GM04503 (cell line): ENCODE results near the gene FHIT.
"Not testable (repeated sequence)": the region's sequence is repeated elsewhere in the genome, so short reads cannot be mapped to it uniquely, and the experiment has no call there.

Source experiments
- DNase-seq: peaks from one replicate; pipeline ENCODE4 v3.0.0-alpha.2; 2012; ENCODE audit warnings: low read depth

The FHIT gene

DNA sequence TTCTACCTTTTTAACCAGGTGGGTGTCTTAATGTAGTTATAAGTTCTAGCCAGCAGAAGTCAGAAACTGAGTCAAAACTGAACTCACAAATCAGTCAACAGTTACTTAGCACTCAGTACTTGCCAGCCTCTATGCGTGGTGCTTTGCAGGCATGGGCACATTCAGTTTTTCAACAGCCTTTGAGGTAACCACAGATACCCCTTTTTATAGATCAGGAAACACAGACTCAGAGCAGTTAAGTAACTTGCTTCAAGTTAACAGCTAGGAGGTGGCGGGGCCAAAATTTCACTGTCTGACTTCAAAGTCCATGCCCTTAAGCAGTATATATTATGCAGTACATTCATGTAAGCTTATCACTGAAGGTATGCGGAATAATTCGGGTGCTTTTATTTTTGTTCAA lies 139.4 kb downstream of the FHIT start:
- no peak for DNase-seq

DNA sequence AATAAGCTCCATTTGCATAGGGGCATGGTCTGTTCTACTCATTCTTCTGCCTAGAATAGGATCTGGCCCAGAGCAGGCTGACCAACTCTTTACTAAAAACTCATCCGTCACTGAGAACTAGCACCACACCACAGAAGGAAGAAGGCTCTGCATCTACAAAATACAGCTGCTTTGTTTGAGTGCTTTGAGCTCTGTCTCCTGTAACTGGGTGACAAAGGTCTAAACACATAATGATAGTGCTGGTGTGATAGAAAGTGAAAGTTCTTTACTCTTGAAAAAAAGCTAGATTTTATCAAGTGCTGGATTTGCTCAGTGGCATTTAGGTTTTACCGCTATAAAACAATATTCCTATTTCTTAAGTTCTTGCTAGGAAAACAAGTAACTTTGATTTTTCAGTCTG lies 140.7 kb downstream of the FHIT start:
- DNase-seq, result no peak

DNA sequence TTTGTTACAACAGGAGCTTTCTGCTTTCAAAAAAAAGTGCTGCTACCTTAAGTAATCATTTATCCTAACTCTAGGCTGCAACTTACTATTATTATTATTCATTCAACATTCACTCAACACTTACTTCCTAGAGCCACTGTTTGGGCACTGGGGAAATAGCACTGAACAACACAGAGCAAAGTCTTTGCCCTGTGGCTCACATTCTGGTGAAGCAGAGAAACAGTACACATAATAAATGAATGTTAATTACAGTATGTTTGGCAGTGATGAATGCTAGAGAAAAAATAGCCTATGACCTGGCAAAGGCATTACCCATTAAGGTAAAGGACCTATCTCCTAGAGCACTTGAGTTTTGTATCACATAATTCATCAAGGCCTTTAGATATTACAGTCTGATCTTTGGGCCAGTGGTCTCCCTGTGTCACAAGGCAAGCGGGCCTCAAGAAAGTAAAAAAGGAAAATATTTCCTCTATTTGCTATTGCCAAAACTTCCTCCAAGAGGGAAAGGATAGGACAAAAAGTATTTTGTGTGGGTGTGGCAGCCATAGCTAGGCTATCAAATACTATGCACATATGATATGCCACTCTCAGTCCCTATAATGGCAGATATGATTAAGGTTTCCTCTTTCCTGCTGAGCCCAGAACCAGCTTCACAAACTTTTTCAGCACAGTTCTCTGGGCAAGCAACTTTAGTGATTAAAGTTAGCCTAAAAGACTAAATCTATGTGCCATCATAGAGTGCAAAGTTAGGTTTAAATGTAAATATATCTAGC lies 142.8 kb downstream of the FHIT start:
- no peak for DNase-seq

GRCh38 chr3:61094608-61095007 lies 156.6 kb downstream of the FHIT start:
- no peak for DNase-seq

DNA sequence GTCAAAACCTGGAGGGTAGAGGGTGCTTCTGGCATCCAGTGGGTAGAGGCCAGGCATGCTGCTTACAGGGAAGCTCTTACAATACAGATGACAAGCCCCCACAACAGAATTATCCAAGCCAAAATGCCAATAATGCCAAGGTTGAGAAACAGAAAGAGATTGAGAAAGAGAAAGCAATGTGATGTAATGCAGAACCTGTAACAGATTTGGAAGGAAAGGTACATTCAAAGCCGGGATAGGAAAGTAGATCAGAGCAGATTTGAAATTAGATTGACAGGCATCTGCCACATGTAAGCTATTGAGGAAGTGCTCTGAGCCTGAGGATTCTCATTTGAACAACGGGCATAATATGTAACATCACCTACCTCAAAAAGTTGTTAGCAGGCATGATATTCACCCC lies 157.9 kb downstream of the FHIT start:
- no peak for DNase-seq

GRCh38 chr3:61092870-61093269 lies 158.4 kb downstream of the FHIT start:
- no peak for DNase-seq

DNA sequence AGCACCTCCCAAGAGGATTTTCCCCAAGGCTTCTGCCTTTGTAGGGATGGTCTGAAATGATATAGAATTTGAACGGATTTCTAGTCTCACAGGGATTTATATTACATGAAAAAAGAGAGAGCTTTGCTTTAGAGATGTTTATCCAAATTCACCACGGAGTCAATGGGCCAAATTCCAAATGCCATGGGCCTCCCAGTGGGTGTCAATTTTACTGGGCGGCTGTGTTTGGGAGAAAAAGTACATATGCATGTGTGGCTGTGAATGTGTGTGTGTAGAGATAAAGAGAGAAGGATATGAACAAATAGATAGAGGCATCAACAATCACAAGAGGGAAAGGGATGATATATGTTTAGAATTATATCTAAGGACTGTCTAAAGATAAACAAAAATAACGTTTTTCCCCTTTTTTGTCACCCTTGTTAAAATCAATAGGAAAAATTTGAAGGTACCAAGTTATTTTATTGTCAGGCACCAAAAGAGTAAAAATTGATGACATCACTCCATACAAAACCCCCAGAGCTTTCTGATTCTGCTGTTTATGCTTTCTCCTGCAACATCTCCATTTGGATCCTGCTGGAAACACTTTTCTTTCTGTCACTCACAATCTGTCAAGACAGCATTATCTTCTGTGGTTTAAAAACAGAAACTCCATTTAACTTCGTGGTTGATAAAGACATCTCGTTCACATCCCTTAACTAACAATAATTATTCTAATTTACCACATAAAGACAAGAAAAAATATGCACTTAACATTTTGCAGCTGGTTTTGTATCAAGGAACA lies 160.7 kb downstream of the FHIT start:
- DNase-seq, result no peak

DNA sequence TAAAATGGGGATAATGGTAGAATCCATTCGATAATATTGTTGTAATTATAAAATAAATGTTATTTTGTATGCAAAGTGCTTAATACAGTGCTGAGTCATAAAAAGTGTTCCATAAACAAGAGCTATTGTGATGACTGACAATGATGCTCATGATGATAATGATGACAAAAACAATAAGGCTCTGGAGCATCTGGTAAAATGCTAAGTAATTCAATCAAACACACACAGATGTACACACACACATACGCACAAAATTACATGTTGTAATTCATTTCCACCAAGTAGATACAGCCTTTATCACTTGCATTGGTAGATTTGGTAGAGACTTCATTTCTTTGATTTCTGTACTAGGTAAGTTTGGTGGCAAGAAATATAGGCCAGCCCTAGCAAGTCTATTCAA lies 163.8 kb downstream of the FHIT start:
- no peak for DNase-seq

- DNase-seq, result no peak
Observed at GRCh38 chr3:61081554-61081953, 169.7 kb downstream of the FHIT start.

DNA sequence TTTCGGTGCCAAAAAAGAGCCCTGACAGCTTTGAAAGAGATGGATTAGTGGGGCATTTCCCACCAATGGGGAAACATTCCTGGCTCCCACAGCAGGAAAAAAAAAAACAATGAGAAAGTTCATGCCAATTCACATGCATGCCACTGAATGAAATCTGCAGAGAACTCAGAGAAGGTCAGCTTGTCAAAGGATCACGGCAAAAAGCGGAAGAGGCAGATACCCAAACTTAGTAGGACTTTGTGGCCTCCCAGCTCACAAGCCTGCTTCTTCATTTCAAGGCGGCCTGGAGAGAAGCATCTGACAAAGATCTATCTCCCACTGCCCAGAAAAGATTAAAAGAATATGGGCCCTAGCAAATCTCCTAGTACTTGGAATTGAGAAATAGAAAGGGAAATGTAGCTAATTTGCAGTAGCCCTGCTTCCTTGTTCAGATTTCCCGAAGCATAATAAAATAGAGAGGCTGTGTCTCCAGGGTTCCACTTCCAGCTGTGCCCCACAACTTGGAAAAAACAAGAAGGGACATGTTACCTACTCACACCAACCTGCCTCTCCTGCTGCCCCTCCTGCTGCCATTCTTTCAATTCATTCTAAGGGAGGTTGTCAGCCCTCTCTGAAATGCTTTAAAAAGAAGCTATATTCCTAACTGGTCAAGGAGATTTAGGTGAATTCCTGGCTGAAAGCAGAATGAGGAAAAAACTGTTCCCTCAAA lies 170.4 kb downstream of the FHIT start:
- DNase-seq, result no peak

DNA sequence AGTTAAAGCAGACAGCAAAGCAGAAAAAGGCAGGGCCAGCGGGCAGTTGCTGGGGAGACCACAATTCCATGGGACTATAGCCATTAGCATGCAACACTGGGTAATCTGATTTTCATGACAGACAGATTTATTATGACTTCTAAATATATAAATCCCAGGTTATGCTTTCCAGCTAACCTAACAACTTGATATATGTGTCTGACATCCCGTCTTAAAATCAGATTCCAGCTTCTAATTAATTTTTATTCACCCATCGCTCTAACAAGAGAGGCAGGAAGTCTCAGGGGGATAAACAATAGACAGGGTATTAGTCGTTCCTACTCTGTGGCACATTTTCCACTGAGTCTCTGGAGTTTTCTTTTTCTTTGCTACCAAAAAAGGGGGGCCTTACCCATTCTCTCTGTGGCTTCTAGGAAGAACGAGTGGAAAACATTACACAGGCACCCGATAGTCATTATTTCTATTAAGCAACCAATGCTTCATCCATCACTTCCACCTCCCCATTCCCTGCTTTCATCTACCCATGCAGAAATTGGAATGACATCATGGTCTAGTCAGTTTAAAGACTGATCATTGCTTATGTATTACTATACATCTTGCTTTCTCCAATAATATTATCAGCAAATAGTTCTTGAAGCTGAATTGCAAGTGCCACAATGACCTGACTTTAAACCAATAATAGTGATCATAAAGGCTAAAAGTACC lies 173.1 kb downstream of the FHIT start:
- DNase-seq, result no peak

- DNase-seq, result no peak
Observed at GRCh38 chr3:61077551-61077950, 173.7 kb downstream of the FHIT start.

DNA sequence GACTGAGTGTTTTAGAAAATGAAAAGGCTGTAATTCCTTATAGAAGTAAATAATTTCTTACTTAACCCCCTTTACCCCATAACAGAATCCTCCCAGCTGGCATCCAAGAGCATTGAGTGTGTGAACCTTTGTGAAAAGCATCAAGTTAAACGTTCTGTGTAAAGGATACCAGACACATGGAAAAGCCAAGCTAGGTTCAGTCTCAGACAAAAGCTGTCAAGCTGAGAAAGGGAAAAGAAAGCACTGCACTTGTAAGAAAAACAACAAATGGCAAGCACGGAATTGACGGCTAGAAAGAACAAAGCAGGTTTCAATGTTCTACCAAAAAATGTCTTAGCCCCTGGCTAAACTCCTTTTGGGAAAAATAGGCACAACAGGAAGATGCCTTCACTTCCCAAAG lies 176.5 kb downstream of the FHIT start:
- DNase-seq, result no peak

GRCh38 chr3:61073566-61074165 lies 177.6 kb downstream of the FHIT start:
- DNase-seq, result no peak

- DNase-seq, result no peak
Observed at GRCh38 chr3:61068084-61068483, 183.2 kb downstream of the FHIT start.

- DNase-seq, result no peak
Observed at GRCh38 chr3:61066800-61067199, 184.5 kb downstream of the FHIT start.

GRCh38 chr3:61066222-61066621 lies 185.0 kb downstream of the FHIT start:
- DNase-seq, result not testable (repeated sequence)

DNA sequence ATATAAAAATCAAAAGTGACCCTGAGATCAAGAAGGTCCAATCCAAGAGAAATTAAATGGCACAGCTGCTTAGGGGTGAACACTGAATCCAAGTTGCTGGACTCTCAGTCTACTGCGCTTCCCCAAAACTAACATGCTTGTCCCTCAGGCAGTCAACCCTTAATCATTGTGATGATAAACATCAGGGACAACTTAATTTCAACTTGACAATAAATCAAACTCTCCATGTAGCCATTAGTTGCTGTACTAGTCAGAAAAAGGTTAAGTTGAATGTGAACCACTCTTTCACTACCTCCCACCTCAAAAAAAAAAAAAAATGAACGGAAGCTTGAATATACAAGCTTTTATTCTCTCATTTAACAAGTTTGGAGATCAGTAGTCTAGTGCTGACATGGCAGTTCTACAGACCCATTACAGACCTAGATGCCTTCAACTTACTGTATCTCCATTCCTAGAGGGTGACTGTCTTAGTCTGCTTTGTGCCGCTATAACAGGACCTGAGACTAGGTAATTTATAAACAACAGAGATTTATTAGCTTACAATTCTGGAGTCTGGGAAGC lies 185.7 kb downstream of the FHIT start:
- no peak for DNase-seq

- no peak for DNase-seq
Observed at GRCh38 chr3:61061092-61061723, 190.0 kb downstream of the FHIT start.

GRCh38 chr3:61060411-61060861 lies 190.8 kb downstream of the FHIT start:
- DNase-seq, result no peak

DNA sequence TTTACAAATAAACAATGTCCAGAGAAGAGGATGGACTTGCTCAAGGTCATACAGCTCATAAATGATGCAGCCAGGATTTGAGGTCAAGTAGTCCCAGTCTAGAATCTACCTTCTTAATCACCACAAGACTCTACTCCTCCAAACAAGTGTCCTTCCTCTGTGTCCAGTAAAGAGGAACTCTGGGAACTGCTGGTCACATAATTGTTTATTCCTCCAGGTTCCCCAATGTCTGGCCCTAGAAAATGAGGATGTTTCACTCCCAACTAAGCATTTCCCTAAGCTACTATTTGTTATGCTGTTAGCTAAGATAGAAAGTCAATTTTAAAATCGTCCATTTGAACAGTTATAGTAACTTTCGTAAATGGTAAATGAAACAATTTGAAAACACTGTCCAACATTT lies 192.4 kb downstream of the FHIT start:
- DNase-seq, result no peak
